CD4-positive, alpha-beta T cell treated with Interferon alpha-2 for 1 hour (primary cell): Measurements from ENCODE around the gene ITGA7.

Experiments
- DNase-seq, 2 donors: peaks; one replicate each; pipeline ENCODE4 v3.0.0-alpha.2; 2020 to 2022

ITGA7 gene

GRCh38 chr12:55642267-55642666 lies 65.4 kb downstream of the ITGA7 start:
- DNase-seq = no peak

GRCh38 chr12:55641595-55641994 lies 66.1 kb downstream of the ITGA7 start:
- no peak for DNase-seq

DNA sequence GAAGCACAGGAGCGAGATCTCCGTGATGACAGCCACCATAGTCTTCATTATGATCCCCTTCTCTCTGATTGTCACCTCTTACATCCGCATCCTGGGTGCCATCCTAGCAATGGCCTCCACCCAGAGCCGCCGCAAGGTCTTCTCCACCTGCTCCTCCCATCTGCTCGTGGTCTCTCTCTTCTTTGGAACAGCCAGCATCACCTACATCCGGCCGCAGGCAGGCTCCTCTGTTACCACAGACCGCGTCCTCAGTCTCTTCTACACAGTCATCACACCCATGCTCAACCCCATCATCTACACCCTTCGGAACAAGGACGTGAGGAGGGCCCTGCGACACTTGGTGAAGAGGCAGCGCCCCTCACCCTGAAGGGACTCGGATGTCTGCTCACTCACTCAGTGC lies 70.2 kb downstream of the ITGA7 start:
- DNase-seq = peak in 1 of 2 donors; percentile 47

DNA sequence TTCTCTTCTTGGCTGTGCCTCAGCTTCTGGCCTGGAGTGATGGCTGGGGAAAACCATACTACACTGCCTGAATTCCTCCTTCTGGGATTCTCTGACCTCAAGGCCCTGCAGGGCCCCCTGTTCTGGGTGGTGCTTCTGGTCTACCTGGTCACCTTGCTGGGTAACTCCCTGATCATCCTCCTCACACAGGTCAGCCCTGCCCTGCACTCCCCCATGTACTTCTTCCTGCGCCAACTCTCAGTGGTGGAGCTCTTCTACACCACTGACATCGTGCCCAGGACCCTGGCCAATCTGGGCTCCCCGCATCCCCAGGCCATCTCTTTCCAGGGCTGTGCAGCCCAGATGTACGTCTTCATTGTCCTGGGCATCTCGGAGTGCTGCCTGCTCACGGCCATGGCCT lies 70.9 kb downstream of the ITGA7 start, which contains the start of gene OR10P1:
TSS of gene OR10P1 (plus strand) at position 40 of the 400 bp plus-strand sequence. CDS start at position 40, 0 bp downstream.
- no peak for DNase-seq

DNA sequence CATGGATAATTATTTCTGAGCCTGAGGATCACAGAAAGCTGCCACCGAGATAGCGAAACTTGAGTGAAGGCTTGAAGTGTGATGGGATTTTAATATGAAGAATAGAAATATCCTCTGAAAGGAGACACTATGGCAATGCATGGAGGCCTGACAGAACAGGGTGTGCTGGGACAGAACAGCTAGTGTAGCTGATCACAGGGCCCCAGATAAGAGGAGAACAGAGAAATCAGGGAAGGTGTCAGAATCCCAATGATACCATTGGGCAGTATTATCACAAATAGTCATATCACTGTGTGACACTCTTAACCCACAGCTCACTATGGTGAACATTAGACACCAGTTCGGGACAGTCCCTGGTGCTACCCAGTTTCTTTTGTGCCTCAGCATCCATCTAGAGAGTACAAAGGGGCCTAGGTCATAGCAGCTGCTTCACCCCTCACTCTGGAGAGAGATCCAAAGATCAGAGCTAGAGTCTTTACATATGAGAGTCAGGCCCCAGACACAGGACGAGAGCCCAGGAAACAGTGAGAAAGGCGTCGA lies 71.5 kb downstream of the ITGA7 start:
- DNase-seq = no peak
